Rectal smooth muscle tissue (tissue), 1 donor: ENCODE data around the gene CDH15.
A peak's percentile ranks its signal among the peaks of the same experiment; 100 is the strongest.

Experiments used
- H3K27ac ChIP-seq: one replicate; pipeline ENCODE4 v1.7.0; 2013; ENCODE audit warnings: low read depth, low read length, inconsistent platforms
- H3K27me3 ChIP-seq: one replicate; pipeline ENCODE4 v1.7.0; 2013; ENCODE audit warnings: low read length; ENCODE audit not compliant: control insufficient read depth, insufficient read depth
- H3K36me3 ChIP-seq: one replicate; pipeline ENCODE4 v1.7.0; 2013; ENCODE audit warnings: low read length; ENCODE audit not compliant: control insufficient read depth, insufficient read depth
- H3K4me1 ChIP-seq: one replicate; pipeline ENCODE4 v1.7.0; 2013; ENCODE audit warnings: low read length; ENCODE audit not compliant: control insufficient read depth, insufficient read depth
- H3K4me3 ChIP-seq: one replicate; pipeline ENCODE4 v1.7.0; 2013; ENCODE audit warnings: low read length
- H3K9ac ChIP-seq: one replicate; pipeline ENCODE4 v1.7.0; 2013; ENCODE audit warnings: low read length

CDH15 gene, protein sequence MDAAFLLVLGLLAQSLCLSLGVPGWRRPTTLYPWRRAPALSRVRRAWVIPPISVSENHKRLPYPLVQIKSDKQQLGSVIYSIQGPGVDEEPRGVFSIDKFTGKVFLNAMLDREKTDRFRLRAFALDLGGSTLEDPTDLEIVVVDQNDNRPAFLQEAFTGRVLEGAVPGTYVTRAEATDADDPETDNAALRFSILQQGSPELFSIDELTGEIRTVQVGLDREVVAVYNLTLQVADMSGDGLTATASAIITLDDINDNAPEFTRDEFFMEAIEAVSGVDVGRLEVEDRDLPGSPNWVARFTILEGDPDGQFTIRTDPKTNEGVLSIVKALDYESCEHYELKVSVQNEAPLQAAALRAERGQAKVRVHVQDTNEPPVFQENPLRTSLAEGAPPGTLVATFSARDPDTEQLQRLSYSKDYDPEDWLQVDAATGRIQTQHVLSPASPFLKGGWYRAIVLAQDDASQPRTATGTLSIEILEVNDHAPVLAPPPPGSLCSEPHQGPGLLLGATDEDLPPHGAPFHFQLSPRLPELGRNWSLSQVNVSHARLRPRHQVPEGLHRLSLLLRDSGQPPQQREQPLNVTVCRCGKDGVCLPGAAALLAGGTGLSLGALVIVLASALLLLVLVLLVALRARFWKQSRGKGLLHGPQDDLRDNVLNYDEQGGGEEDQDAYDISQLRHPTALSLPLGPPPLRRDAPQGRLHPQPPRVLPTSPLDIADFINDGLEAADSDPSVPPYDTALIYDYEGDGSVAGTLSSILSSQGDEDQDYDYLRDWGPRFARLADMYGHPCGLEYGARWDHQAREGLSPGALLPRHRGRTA

DNA sequence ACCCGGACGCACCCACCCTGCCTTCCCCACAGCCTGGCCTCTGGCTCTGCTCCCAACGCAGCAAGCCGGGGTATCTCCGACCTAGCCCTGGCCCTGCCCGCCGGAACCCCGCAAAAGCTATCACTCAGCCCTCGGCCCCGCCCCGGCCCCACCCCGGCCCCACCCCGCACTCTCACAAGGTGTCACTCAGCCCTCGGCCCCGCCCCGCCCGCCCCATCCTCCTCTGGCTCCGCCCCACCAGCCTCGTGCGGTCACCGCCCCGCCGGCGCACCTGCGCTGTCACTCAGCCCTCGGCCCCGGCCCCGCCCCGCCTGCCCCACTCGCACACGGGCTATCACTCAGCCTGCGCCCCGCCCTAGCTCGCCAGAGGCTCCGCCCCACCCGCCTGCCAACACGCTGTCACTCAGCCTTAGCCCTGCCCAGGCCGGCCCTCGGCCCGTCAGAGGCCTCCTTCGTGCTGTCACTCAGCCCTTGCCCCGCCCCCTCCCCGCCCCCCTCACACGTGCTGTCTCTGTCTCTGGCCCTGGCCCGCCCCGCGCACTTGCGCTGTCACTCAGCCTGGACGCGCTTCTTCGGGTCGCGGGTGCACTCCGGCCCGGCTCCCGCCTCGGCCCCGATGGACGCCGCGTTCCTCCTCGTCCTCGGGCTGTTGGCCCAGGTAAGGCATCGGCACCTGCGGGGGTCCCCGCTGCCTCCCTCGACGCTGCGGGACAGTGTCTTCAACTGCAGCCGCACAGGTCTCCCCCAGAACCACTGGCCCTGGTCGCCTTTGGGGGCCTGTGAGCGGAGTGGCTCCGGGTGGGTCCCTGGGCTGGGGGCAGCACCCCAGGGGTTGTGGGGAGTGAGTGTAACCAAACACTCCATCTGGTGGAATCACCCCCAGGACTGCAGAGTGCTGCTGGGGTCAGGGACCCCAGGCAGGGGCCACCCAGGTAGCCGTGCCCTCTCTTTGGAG, at the start of gene CDH15:
Gene CDH15, plus strand, starts transcription at position 533 of the 955 bp plus-strand sequence. Its CDS starts 84 bp downstream, at position 617.
- H3K36me3 ChIP-seq = no peaks in the 10 kb centered on the region
- peak within 1 kb of the TSS; percentile 47 for H3K4me3 ChIP-seq
- H3K9ac ChIP-seq = no peak within 1 kb of the TSS
- no peaks in the 10 kb centered on the region for H3K4me1 ChIP-seq
- H3K27me3 ChIP-seq = peaks cover 29% of the 10 kb centered on the region
- H3K27ac ChIP-seq = no peak within 1 kb of the TSS

GRCh38 chr16:89122322-89122851, 49.2 kb upstream of the CDH15 start:
- peaks cover 14% of the 10 kb centered on the region for H3K36me3 ChIP-seq
- no peaks in the 10 kb centered on the region for H3K4me1 ChIP-seq
- no peak overlapping the region for H3K27ac ChIP-seq
- H3K4me3 ChIP-seq = no peak overlapping the region
- no peak overlapping the region for H3K9ac ChIP-seq
- H3K27me3 ChIP-seq = no peaks in the 10 kb centered on the region

DNA sequence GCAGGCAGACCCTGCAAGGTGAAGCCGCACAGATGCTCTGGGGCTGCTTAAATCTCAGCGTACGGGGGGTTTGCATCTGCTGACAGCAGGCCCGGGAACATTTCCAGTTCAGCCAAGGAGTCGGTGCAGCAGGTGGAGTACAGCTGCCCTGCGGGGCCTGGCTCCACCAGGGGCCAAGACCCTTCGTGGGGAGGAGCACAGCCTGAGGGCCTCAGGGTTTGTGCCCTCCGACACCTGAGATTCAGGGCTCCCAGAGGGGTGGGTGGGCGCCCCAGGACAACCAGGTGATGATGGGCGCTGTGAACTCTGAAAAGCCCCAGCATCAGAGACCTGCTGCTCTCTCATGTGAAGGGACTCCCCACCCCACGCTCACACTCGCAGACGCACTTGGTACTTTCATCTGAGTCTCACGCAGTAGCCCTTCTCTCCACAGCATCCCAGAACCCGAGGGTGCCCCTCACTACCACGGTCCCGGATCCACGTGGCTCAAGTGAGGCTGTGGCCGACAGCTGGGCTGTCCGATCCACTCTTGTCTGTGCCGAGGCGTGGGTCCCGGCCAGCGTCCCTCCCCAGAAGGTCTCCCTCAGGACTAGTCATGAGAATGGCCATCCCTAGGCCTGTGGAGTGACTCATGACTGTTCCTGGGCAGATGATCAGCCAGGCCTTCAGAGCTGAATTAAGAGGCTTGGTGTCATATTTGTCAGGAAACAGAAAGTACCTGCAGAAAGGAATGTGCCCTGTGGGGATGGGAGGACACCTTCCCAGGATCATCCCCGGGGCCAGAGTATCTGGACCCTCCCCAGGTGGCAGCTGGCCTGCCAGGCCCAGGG, 48.3 kb upstream of the CDH15 start:
- Histone ChIP-seq H3K4me1 (no peaks in the 10 kb centered on the region), H3K27me3 (no peaks in the 10 kb centered on the region), H3K9ac (no peak overlapping the region), H3K27ac (no peak overlapping the region), H3K4me3 (no peak overlapping the region), H3K36me3 (peaks cover 14% of the 10 kb centered on the region)

GRCh38 chr16:89123831-89124100, 47.8 kb upstream of the CDH15 start:
- Histone ChIP-seq H3K4me1 (no peaks in the 10 kb centered on the region), H3K36me3 (peaks cover 12% of the 10 kb centered on the region), H3K9ac (no peak overlapping the region), H3K4me3 (no peak overlapping the region), H3K27ac (no peak overlapping the region), H3K27me3 (no peaks in the 10 kb centered on the region)

GRCh38 chr16:89129378-89129777, 42.2 kb upstream of the CDH15 start:
- Histone ChIP-seq H3K4me3 (no peak overlapping the region), H3K27ac (no peak overlapping the region), H3K4me1 (no peaks in the 10 kb centered on the region), H3K27me3 (no peaks in the 10 kb centered on the region), H3K36me3 (peaks cover 12% of the 10 kb centered on the region), H3K9ac (no peak overlapping the region)

DNA sequence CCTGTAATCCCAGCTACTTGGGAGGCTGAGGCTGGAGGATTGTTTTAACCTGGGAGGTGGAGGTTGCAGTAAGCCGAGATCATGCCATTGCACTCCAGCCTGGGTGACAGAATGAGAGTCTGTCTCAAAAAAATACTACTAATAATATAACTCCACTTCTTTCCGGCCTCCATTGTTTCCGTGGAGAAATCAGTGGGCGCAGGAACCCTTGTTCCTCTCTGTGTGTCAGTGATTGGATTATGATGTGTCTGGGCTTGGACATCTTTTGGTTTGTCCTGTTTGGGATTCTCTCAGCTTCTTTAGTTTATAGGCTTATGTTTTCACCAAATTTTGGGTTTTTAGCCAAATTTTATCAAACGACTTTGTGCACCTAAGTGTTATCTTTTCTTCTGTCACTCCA, 41.1 kb upstream of the CDH15 start:
- Histone ChIP-seq H3K9ac (no peak overlapping the region), H3K27ac (no peak overlapping the region), H3K27me3 (no peaks in the 10 kb centered on the region), H3K4me3 (no peak overlapping the region), H3K4me1 (no peaks in the 10 kb centered on the region), H3K36me3 (peaks cover 10% of the 10 kb centered on the region)

GRCh38 chr16:89131783-89132182, 39.8 kb upstream of the CDH15 start:
- no peak overlapping the region for H3K9ac ChIP-seq
- no peak overlapping the region for H3K27ac ChIP-seq
- no peaks in the 10 kb centered on the region for H3K27me3 ChIP-seq
- H3K4me3 ChIP-seq = no peak overlapping the region
- no peaks in the 10 kb centered on the region for H3K4me1 ChIP-seq
- peaks cover 14% of the 10 kb centered on the region for H3K36me3 ChIP-seq

GRCh38 chr16:89132194-89133005, 39.1 kb upstream of the CDH15 start:
- no peaks in the 10 kb centered on the region for H3K27me3 ChIP-seq
- no peak overlapping the region for H3K27ac ChIP-seq
- H3K4me1 ChIP-seq = no peaks in the 10 kb centered on the region
- H3K9ac ChIP-seq = no peak overlapping the region
- H3K4me3 ChIP-seq = no peak overlapping the region
- H3K36me3 ChIP-seq = peaks cover 18% of the 10 kb centered on the region

GRCh38 chr16:89133457-89134127, 38.0 kb upstream of the CDH15 start:
- H3K9ac ChIP-seq = no peak overlapping the region
- H3K36me3 ChIP-seq = peaks cover 18% of the 10 kb centered on the region
- no peaks in the 10 kb centered on the region for H3K27me3 ChIP-seq
- no peak overlapping the region for H3K4me3 ChIP-seq
- no peaks in the 10 kb centered on the region for H3K4me1 ChIP-seq
- no peak overlapping the region for H3K27ac ChIP-seq

DNA sequence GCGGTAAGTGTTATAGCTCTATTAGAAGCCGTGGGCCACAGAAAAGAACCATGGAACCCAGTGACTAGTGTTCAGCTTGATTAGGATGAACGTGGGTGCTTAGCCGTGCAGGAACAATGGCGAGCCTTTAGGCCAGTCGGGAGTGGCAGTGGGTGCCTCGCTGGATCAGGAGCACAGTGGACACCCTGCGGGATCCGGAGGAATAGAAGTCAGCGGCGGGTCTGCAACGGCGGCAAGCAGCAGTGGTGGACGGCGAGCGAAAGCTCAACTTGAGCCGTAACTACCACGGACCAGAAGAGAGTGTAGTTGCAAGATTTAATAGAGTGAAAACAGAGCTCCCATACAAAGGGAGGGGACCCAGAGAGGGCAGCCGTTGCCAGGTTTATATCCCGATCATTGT, 37.3 kb upstream of the CDH15 start:
- Histone ChIP-seq H3K4me1 (no peaks in the 10 kb centered on the region), H3K27me3 (no peaks in the 10 kb centered on the region), H3K9ac (no peak overlapping the region), H3K4me3 (no peak overlapping the region), H3K27ac (no peak overlapping the region), H3K36me3 (peaks cover 18% of the 10 kb centered on the region)
